NOMO-1 treated with DMSO at 0.1 percent for 48 hours (cell line): ENCODE results near the gene CFAP45.

ENCODE experiments used
- DNase-seq: peaks from one replicate; lab custom pipeline; 2025; ENCODE audit not compliant: unreplicated experiment; lab: John Stamatoyannopoulos, UW

Gene CFAP45

GRCh38 chr1:159924025-159924790 lies 24.2 kb upstream of the CFAP45 start:
- peak; percentile 61 for DNase-seq

GRCh38 chr1:159923203-159924024 lies 23.4 kb upstream of the CFAP45 start:
- DNase-seq, result peak; percentile 64

- no peak for DNase-seq
These were observed 22.7 kb upstream of the CFAP45 start for GRCh38 chr1:159922511-159923202.

GRCh38 chr1:159921700-159922504 lies 21.9 kb upstream of the CFAP45 start:
- DNase-seq, result no peak

- no peak for DNase-seq
These were observed 21.3 kb upstream of the CFAP45 start for GRCh38 chr1:159921251-159921650.

- DNase-seq, result no peak
These were observed 20.7 kb upstream of the CFAP45 start for GRCh38 chr1:159920651-159921050.

- DNase-seq, result no peak
These were observed 20.2 kb upstream of the CFAP45 start for GRCh38 chr1:159920202-159920601.

GRCh38 chr1:159919236-159919865 lies 19.4 kb upstream of the CFAP45 start:
- no peak for DNase-seq

- DNase-seq, result no peak
These were observed 18.6 kb upstream of the CFAP45 start for GRCh38 chr1:159918352-159919200.

GRCh38 chr1:159917533-159918351 lies 17.8 kb upstream of the CFAP45 start:
- no peak for DNase-seq

GRCh38 chr1:159916242-159917051 lies 16.5 kb upstream of the CFAP45 start:
- DNase-seq, result no peak

- no peak for DNase-seq
These were observed 15.7 kb upstream of the CFAP45 start for GRCh38 chr1:159915571-159916241.

GRCh38 chr1:159914252-159915018 lies 14.5 kb upstream of the CFAP45 start:
- DNase-seq, result no peak

GRCh38 chr1:159913451-159914192 lies 13.7 kb upstream of the CFAP45 start:
- DNase-seq, result no peak

- no peak for DNase-seq
These were observed 11.5 kb upstream of the CFAP45 start for GRCh38 chr1:159911326-159912070.
